NK-92 (cell line): ENCODE data around the gene ADAM17.
"Not testable (repeated sequence)": the region's sequence is repeated elsewhere in the genome, so short reads cannot be mapped to it uniquely, and the experiment has no call there.

ENCODE experiments used
- DNase-seq: peaks from one replicate; lab custom pipeline; 2025; ENCODE audit not compliant: unreplicated experiment; lab: John Stamatoyannopoulos, UW

ADAM17 gene

DNA sequence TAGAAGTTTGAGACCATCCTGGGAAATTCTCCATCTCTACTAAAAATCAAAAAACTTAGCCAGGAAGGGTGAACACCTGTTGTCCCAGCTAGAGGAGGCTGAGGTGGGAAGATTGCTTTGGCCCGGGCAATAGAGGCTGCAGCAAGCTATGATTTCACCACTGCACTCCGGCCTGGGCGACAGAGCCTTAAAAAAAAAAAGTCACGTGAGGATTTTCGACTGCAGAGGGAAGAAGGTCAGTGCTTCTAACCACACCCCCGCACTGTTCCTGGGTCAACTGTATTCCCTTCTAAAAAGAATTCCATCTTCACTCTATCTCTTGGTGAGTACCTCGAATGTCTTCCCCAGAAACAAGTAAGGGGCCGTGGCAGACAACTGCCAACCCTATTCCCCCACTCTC, 31.3 kb downstream of the ADAM17 start:
- no peak for DNase-seq

DNA sequence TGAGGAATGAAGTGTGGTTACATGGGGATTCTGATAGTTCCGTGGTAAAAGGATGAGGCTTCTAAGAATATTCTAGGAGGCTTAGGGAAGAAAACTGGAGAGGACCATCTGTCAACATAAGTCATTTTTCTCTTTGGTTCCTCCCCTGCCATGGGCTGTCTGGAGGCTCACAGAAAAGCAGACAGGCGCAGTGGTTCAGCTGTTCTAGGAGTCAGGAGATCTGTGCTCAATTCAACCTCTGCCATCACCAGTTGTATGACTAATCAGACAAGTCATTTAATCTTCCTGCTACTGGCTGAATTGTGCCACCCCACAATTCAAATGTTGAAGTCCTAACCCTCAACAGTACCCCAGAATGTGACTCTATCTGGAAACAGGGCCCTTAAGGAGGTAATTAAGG, 36.4 kb downstream of the ADAM17 start:
- DNase-seq: no peak

DNA sequence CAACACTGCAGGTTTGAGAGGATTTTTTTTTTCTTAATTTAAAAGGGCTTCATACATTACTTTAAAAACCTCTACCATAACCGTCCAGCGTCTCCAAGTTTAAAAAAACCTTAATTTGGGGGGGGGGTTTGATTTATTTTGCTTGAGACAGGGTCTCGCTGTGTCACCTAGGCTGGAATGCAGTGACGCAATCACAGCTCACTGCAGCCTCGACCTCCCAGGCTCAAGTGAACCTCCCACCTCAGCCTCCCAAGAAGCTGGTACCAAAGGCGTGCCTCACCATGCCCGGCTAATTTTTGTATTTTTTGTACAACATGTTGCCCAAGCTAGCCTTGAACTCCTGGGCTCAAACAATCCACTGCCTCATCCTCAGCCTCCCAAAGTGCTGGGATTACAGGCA, 36.9 kb downstream of the ADAM17 start:
- DNase-seq: no peak

DNA sequence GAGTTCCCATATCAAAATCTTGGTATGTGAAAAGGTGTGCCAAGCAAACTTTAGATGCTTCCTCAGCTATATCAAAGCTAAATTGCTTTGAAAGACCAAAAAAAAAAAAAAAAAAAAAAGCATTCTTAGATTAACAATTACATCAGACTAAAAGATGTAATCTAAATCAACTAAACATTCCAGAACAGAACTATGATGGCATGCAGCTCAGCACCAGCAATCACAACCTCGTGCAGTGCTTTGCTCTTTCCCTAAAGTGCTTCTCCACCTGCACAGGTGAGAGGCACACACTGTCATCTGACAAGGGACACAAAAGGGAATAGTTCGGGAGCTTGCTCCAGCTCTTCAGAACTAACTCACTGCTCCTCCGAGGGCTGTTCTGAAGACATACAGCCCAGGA, 37.5 kb downstream of the ADAM17 start:
- no peak for DNase-seq

DNA sequence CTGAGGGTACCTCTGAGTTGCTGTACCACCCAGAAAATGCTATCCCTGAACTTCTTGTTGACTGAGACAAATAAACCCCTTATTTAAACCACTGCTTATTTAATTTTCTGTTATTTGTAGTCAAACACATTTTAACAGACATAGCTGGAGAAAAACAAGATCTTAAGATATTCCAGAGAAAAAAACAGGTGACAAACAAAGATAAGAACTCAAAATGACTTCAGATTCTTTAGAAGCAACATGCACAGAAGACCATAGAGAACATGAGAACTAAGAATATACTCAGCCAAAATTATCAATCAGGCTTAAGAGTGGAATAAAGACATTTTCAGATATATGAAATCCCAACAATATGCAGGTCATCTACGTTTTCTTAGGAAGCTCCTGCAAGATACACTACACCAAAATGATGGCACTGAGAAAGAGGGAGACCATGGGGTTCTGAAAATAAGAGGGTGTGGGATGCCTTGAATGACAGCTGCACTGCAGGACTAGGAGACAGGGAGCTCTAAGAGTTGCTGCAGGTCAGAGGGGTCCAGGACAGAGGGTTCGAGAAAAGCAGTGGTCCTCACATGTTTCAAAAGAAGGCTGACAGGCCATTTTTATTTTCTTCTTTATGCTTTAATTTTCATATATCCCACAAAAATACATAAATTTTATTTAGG, 38.4 kb downstream of the ADAM17 start:
- DNase-seq: no peak

DNA sequence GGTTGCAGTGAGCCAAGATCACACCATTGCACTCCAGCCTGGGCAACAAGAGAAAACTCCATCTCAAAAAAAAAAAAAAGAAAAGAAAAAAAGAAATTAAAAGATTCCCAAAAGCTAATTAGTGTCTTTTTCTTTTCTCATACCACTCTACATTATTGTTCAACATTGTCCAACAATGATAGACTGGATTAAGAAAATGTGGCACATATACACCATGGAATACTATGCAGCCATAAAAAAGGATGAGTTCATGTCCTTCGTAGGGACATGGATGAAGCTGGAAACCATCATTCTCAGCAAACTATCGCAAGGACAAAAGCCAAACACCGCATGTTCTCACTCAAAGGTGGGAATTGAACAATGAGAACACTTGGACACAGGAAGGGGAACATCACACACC, 41.7 kb downstream of the ADAM17 start:
- DNase-seq: not testable (repeated sequence)

DNA sequence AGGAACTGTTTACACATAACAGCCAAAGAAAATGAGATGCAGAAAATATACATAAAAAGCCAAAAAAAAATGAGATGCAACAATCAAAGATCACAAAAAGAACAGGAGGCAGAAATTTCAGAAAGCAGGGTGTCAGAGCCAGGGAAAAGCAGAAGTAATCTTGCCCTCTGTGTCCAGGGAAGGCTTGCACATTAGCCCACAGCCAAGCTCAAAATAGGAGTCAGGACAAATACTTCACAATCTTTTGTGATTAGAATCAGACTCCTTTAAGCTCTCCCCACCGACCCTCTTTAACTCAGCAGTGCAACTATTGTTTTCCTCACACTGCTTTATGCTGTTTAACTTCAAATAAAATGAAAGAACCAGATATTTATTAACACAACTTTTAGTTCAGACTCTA, 46.7 kb downstream of the ADAM17 start:
- DNase-seq: no peak

DNA sequence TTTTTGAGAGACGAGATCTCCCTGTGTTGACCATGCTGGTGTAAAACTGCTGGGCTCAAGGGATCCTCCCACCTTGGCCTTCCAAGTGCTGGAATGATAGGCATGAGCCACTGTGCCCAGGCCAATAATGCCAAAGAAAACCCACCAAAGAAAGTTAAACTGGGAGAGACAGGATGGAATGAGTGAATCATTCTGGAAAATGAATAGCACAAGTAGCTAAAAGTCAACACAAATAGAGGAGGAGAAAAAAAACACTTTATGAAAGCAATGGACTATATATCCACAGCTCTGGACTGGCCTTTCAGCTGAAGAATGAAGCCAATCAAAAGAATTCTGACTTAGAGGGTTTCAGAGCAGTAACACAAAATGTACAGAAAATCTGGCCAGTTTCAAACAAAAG, 57.4 kb downstream of the ADAM17 start:
- DNase-seq: no peak

DNA sequence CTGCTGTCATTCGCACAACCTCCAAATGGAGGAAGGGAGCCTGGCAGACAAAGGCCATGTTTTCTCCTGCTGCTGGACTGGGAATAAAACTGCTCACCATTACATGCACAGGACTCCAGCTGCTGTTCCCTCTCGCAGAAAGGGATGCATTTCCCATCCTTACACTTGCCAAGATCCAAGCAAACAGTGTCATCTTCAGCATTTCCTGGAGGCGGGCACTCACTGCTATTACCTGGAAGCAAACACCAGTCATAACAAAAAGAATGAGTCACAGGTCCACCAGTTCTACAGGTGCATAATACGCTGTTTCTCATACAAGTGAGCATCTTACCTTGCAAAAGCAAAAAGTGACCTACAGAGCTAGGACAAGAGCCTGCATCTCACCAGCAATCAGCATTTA, 58.6 kb downstream of the ADAM17 start:
- DNase-seq: no peak

DNA sequence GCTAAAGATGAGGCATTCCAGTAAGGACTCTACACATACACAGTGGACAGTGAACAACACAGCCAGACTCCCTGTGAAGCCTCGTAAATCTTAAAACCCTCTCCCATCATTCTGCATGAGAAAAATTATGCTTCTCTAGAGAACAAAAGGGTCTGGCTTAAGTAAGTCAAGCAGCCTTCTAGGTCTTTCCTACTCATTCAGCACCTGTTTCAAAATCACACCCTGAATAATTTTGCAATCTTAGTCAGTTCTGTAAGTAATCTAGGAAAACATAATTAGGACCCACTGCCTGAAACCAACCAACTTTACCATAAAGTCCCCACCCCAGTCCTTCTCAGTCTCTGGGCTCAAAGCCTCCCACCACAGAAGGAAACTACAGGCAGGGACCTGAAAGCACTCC, 61.5 kb downstream of the ADAM17 start:
- no peak for DNase-seq

DNA sequence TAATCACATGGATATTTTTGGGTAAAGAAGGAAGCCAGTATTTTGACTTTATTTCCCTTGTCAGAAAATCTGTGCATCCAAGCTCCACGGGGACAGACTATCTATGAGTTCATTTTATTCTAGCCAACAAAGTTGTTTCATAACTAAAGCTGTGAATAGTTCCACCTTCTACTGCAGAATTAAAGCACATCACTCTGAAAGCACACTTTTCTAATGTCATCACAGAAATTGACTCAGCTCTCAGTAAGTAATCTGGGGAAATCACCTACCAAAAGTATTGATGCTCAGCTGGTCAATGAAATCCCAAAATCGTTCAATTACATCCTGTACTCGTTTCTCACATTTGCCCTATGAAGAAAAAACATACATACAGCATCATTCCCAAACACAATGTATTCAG, 62.2 kb downstream of the ADAM17 start:
- no peak for DNase-seq

DNA sequence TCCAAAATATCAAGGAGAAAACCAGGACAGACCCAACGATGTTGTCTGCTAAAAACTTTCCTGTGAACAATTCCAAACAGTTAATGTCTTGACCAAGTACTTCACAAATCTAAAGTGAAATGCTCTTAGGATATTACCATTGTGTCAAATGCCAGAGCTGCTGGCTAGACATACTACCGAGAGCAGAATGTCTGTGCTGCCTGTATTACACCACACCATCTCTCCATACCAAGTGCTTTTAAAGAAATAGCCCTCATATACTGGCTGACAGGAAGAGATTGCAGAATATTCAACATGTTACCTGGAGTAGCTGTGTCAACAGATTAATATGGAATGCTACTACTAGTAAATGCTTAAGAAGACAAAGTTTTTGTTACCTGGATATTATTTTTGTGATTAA, 62.7 kb downstream of the ADAM17 start:
- no peak for DNase-seq

DNA sequence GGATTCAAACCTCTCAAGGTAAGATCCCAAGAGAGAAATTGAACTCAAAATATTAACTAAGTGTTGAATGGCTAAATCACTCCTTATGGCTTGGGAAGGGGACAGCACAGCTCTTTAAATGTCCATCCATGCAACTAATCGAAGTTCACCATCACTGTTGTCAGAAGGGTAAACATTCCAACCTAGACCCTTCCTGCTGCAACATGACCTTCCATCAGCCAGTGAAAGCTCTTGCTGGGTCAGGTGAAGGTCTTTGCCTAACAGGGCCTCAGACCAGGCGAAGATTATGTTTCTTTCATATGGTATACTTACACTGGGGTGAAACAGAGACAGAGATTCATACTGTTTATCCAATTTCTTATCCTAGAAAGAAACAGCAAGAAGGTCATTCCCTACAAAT, 64.8 kb downstream of the ADAM17 start:
- no peak for DNase-seq

DNA sequence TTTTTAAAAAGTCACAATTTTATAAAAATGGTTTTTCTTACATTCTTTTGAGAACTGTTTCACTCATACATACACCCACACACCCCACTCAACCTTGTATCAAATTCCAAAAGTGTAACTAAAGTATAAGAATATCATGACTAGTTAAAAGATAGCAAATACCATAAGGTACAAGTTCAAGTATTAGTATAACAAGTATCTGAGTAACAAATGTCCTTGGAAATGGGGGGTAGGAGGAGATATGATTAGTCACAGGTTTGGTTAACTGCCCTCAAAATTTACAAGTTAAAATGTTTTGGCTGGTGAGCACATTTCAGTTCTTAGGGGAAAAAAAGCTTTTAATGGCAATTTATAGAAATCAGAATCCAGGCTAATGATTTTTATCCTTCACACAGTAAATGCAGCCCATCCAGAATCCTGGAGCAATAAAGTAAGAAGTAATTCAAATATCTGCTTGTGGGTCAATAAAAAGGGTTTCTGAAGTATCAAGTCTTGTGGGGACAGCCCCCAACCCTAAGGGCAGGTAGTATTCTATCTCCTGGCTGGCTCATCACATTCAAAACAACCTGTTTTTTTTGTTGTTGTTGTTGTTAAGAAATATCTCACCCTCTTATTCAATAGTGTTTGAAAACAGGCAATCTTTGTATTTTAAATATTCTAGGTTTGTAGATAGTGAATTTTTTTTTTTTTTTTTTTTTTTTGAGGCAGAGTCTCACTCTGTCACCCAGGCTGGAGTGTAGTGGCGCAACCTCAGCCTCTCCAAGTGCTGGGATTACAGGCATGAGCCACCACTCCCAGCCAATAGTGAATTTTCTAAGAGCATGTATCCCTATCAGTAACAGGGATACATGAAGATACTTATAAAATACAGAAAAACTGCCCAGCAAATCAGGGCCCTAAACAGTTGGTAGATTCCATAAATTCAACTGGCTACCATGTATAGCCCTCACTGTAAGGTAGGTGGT, 66.8 kb downstream of the ADAM17 start:
- no peak for DNase-seq

DNA sequence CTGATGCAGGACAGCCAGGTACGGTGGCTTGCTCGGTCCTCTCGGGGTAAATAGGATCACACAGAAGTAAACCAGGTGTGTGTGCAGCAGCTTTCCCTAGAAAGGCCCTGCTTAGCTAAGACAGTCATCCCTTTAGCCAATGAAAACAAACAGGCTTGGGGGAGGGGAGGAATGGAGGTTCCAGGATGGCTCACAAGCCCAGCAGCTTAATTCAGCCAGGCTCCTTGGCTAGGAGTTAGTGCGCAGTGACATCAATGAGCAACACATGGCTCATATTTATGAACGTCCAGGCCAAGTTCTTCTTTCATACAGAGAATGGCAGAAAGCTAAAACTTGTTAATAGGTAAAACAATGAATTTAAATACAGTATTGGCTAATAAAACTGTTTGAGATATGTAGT, 71.1 kb downstream of the ADAM17 start:
- no peak for DNase-seq

DNA sequence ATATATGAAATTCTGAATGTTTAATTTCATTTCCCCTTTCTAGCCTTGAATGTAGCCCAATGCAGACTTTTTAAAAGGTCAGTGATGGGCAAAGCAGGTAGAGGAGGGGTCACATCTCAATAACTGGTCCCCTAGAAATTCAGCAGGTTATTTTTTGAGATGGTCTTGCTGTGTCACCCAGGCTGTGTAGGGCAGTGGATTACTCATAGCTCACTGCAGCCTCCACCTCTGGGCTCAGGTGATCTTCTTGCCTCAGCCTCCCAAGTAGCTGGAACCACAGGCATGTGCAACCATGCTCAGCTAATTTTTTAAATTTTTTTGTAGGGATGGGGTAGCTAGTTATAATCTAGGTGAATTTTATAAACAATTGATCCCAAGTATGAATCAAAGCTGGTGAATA, 72.5 kb downstream of the ADAM17 start:
- no peak for DNase-seq

DNA sequence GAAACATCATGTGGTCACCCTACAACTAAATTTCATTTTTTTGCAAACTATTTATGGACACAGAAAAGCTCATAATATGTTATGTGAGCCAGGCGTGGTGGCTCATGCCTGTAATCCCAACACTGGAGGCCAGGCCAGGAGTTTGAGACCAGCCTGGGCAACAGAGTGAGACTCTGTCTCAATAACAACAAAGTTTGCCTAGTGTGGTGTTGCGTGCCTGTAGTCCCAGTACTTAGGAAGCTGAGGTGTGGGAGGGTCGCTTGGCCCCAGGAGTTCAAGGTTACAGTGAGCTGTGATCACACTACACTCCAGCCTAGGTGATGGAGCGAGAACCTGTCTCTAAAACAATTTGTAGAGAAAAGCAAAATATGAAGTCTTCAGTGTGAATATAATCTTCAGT, 75.5 kb downstream of the ADAM17 start:
- DNase-seq: no peak

DNA sequence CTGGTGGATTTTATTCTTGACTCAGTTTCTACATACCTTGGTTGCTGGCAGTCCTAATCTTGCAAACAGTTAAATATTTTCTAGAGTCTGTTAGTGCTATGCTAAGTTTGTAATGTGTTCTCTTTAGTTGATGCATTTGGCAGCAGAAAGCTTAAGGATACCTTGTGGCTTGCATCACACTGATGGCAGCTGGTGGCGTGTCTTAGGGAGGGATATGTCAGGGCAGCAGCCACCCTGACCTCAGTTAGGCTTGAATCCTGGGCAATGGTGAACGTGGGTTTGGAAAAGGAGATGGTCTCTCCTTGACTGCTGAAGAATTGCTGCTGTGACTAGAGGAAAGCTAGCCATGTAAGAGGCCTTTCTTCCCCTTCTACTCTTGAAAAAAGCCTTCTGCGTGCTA, 77.1 kb downstream of the ADAM17 start:
- no peak for DNase-seq

DNA sequence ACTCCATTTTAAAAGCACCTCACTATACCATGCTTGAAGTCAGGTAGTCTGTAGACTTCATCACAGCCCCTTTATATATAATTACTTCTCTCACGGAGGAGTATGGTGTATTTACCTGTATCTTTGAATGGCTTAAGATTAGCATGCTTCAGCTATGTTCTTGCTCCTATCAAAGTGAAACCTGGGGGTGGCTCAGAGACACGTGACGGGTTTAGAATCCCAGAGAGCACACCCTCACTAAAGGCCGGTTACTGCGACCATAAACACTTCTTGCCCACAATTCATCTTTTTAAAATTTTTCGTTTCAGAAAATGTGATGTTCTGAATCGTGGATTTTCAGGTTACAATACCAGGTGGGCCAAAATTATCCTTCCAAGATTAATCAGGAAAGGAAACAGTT, 77.7 kb downstream of the ADAM17 start:
- no peak for DNase-seq

DNA sequence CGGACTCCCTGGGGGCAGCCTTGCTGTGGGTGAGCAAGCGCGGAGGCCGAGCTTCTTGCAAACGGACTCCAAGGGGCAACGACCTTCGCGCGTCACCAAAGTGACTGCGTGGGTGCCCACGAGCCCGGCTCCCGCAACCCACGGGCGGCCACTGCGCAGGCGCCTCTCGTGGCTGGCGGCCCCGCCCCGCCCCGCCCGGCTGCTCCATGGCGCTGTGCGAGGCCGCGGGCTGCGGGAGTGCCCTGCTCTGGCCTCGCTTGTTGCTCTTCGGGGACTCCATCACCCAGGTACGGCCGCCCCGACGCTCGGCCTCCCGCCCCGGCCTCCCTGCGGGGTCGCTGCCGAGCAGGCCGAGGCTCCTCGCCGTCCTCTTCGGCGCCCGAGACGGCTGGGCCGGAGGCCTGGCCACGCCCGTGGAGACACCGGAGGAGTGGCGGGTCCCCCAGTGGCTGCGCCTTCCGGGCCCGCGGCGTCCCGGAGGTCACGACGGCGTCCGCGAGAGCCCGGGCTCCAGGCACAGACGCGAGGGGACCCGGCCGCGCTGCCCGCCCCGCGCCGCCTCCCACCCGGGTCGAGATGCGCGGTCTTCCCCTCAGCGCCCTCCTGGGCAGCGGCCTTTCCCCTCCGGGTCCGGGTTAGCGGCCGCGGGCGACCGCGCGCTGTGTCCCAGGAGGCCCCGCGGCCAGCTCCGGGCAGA, 81.1 kb downstream of the ADAM17 start, which contains the start of gene IAH1:
Gene IAH1 (plus strand): TSS at position 191 of the 697 bp plus-strand sequence. CDS start 16 bp downstream, at position 207.
- peak; percentile 6 for DNase-seq

DNA sequence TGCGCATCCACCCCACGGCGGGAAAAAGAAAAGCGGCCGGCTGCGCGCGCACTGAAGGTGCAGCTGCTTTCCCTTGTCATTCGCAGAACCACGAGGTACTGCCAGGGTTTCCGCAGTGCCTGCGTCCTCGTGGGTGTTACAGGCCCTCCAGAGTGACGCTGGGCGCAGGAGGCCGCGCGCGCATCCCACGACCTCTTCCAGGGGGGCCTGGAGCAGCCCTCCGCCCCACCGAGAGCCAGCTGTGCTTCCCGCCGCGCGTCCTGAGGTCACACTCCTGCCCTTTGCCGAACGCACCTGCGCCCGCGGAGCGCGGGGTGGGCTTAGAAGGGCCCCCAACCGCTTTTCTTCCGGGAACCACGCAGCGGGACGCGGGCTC, 81.7 kb downstream of the ADAM17 start:
- no peak for DNase-seq
